ENCODE data around the gene USP19. TPM values are rescaled to one million over a fixed set of nuclear protein-coding genes. Genes with fewer than 3 reads are reported as not detected.

USP19 gene
- total and polyA plus RNA-seq, 4 donors = 8.1 to 39.6 (median 27.4) TPM

GRCh38 chr3:49098910-49099630 is 21.6 kb downstream of the USP19 start:
- Histone ChIP-seq H3K27ac (ENCODE audit: low read depth in 1 of 2, low read length in 2 of 2) (no peak overlapping the region), H3K27me3 (ENCODE audit: control insufficient read depth in 4 of 4, insufficient read depth in 4 of 4, low read length in 3 of 4) (no peaks in the 10 kb centered on the region), H3K4me1 (ENCODE audit: control insufficient read depth in 4 of 4, insufficient read depth in 4 of 4, low read length in 3 of 4) (peaks cover 0 to 18% (median 16%) of the 10 kb centered on the region in 4 donors), H3K36me3 (ENCODE audit: control insufficient read depth in 4 of 4, insufficient read depth in 3 of 4, low read depth in 1 of 4, low read length in 3 of 4) (peaks cover 14 to 53% (median 34%) of the 10 kb centered on the region in 4 donors), H3K4me3 (ENCODE audit: low read depth in 1 of 3, low read length in 3 of 3) (no peak overlapping the region), H3K9me3 (ENCODE audit: control insufficient read depth in 4 of 4, low read length in 3 of 4) (no peaks in the 10 kb centered on the region), H3K9ac (ENCODE audit: low read depth in 1 of 2, low read length in 2 of 2) (no peak overlapping the region)
- WGBS = 96% methylated on average over 13 of the region's 13 CpGs
- DNase-seq (ENCODE audit: low spot score) = no peak
- TF ChIP-seq SP1 (IDR thresholded peaks at IDR 0.05) = no peak

DNA sequence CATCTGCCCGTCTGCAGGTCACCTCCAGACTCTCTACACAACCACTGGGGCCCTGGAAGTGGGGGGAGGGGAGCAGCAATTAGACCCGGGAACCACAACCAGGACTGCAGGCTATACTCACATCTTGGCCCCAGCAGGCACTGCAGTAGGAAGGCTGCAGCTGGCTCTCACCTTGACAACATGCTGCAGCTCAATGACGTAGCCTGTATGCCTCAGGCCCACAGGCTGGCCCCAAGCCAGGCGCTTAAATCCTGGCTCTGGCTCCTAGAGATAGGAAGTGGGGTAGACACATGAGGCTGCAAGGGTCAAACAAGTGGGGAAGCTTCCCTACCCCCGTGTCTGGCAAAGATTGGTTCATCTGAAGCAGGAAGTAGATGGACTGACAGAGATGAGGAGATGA is 22.2 kb downstream of the USP19 start:
- DNase-seq (ENCODE audit: low spot score) = no peak
- H3K4me3 ChIP-seq (ENCODE audit: low read depth in 1 of 3, low read length in 3 of 3) = no peak overlapping the region
- peaks cover 14 to 53% (median 34%) of the 10 kb centered on the region in 4 donors for H3K36me3 ChIP-seq (ENCODE audit: control insufficient read depth in 4 of 4, insufficient read depth in 3 of 4, low read depth in 1 of 4, low read length in 3 of 4)
- WGBS = 59% methylated on average over 5 of the region's 5 CpGs
- TF ChIP-seq JUND (IDR thresholded peaks at IDR 0.05) = no peak
- TF ChIP-seq HNF4A (conservative IDR thresholded peaks at IDR 0.05) = no peak
- no peak for TF ChIP-seq FOXA2 (IDR thresholded peaks at IDR 0.05)
- no peak for TF ChIP-seq YY1 (IDR thresholded peaks at IDR 0.05)
- no peak for TF ChIP-seq SP1 (IDR thresholded peaks at IDR 0.05)
- TF ChIP-seq ZBTB33 (IDR thresholded peaks at IDR 0.05) = no peak
- no peak for TF ChIP-seq RAD21 (IDR thresholded peaks at IDR 0.05)
- TF ChIP-seq GABPA (IDR thresholded peaks at IDR 0.05 in 1 of 2, conservative IDR thresholded peaks at IDR 0.05 in 1 of 2) = no peak
- no peak for TF ChIP-seq RXRA (IDR thresholded peaks at IDR 0.05)
- no peak for TF ChIP-seq ATF3 (IDR thresholded peaks at IDR 0.05)
- no peak for TF ChIP-seq CTCF (IDR thresholded peaks at IDR 0.05; ENCODE audit: low read depth, low read length, missing input control)
- TF ChIP-seq NR2F2 (IDR thresholded peaks at IDR 0.05) = no peak
- TF ChIP-seq, protein P1, sequence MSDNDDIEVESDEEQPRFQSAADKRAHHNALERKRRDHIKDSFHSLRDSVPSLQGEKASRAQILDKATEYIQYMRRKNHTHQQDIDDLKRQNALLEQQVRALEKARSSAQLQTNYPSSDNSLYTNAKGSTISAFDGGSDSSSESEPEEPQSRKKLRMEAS (IDR thresholded peaks at IDR 0.05) = no peak
- no peak for TF ChIP-seq FOXA1 (IDR thresholded peaks at IDR 0.05)
- TF ChIP-seq EGR1 (IDR thresholded peaks at IDR 0.05; ENCODE audit: low read depth in 2 of 2) = no peak
- no peak for TF ChIP-seq HNF4G (IDR thresholded peaks at IDR 0.05)
- no peak for TF ChIP-seq REST (IDR thresholded peaks at IDR 0.05)
- no peak for TF ChIP-seq TAF1 (conservative IDR thresholded peaks at IDR 0.05)
- H3K9ac ChIP-seq (ENCODE audit: low read depth in 1 of 2, low read length in 2 of 2) = no peak overlapping the region
- no peaks in the 10 kb centered on the region for H3K9me3 ChIP-seq (ENCODE audit: control insufficient read depth in 4 of 4, low read length in 3 of 4)
- H3K4me1 ChIP-seq (ENCODE audit: control insufficient read depth in 4 of 4, insufficient read depth in 4 of 4, low read length in 3 of 4) = peaks cover 0 to 12% (median 9%) of the 10 kb centered on the region in 4 donors
- H3K27me3 ChIP-seq (ENCODE audit: control insufficient read depth in 4 of 4, insufficient read depth in 4 of 4, low read length in 3 of 4) = no peaks in the 10 kb centered on the region
- H3K27ac ChIP-seq (ENCODE audit: low read depth in 1 of 2, low read length in 2 of 2) = no peak overlapping the region
